ENCODE results near the gene LTB4R2. TPM values are rescaled to one million over a fixed set of nuclear protein-coding genes. Genes with fewer than 3 reads are reported as not detected.

LTB4R2 gene
- total and polyA plus RNA-seq, 2 donors (not counting 3 experiments of a cell fraction or from before 2014, with no cell fraction given), result 5.5 to 13.1 TPM

DNA sequence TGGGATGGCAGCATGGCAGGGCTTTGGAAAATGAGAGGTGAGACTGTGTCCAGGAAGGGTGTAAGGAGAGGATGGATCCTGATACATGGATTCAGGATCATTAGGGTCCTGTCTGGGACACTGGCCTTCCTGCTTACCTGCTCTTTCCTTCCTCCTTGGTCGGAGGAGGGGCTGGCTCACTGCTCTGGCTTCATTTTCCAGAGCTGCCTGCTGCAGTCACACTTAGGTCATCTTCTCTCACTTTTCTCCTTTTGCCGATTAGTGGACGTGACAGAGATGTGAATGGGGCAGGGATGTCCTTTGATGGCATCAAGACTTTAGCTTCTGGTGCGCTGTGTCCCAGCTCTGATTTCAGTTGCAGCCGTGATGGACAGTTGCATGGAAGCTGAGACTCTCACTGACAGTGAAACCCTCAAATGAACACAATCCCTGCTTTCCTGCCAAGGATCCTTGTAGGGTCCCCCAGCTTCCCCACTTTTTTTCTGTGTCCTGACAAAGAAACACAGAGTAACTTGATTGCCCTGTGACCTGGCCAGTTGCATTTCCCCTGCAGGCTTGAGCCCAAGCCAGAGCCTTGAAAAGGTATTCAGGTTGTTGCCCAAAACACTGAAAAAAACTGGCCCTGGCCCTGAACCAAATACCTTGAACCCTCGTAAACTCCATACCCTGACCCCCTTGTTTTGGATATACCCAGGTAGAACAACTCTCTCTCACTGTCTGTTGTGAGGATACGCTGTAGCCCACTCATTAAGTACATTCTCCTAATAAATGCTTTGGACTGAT is 1.4 kb upstream of the LTB4R2 start:
- intact Hi-C loops (cut with micrococcal nuclease), result loop anchor here (1.0 kb wide), 2 partner anchors 37 to 66 kb away; partner anchors contain the start of genes RABGGTA and TINF2
- H3K27me3 ChIP-seq (ENCODE audit: control insufficient read depth in 2 of 2, insufficient read depth in 2 of 2, low read length in 2 of 2), result no peaks in the 10 kb centered on the region
- no peak overlapping the region for H3K27ac ChIP-seq (ENCODE audit: insufficient read depth, low read depth, low read length)
- no peak for DNase-seq (ENCODE audit: low read depth, low spot score)
- no peaks in the 10 kb centered on the region for H4K20me1 ChIP-seq (replicated peaks; ENCODE audit: control insufficient read depth, extremely low read depth, insufficient read depth, low read length)
- ChIA-PET POLR2A (interaction anchor here (0.9 to 1.2 kb wide), 3 partner anchors 66 to 95 kb away, joined by 3 to 4 read pairs (median 3); partner anchors contain the start of genes CHMP4A, MDP1 and TINF2), CTCF (interaction anchor here (0.6 to 7.4 kb wide), 45 partner anchors 8 to 754 kb away, joined by 3 to 122 read pairs (median 5); partner anchors contain the start of genes CHMP4A, DHRS1, GMPR2 and IPO4)
- no peak overlapping the region for H3K4me2 ChIP-seq (ENCODE audit: insufficient read depth, low read length)
- no peaks in the 10 kb centered on the region for H3K9me1 ChIP-seq (replicated peaks; ENCODE audit: control insufficient read depth, extremely low read depth, insufficient read depth, low read length)
- peaks cover 0 to 29% of the 10 kb centered on the region in 2 experiments for H3K36me3 ChIP-seq (ENCODE audit: control insufficient read depth in 2 of 2, extremely low read depth in 1 of 2, insufficient read depth in 2 of 2, low read length in 2 of 2)
- H3K9ac ChIP-seq (replicated peaks; ENCODE audit: extremely low read depth, insufficient read depth, low read length), result no peak overlapping the region
- TF ChIP-seq, protein P1, sequence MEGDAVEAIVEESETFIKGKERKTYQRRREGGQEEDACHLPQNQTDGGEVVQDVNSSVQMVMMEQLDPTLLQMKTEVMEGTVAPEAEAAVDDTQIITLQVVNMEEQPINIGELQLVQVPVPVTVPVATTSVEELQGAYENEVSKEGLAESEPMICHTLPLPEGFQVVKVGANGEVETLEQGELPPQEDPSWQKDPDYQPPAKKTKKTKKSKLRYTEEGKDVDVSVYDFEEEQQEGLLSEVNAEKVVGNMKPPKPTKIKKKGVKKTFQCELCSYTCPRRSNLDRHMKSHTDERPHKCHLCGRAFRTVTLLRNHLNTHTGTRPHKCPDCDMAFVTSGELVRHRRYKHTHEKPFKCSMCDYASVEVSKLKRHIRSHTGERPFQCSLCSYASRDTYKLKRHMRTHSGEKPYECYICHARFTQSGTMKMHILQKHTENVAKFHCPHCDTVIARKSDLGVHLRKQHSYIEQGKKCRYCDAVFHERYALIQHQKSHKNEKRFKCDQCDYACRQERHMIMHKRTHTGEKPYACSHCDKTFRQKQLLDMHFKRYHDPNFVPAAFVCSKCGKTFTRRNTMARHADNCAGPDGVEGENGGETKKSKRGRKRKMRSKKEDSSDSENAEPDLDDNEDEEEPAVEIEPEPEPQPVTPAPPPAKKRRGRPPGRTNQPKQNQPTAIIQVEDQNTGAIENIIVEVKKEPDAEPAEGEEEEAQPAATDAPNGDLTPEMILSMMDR (IDR thresholded peaks at IDR 0.05; ENCODE audit: extremely low read depth in 1 of 2, insufficient read depth in 1 of 2, low read depth in 1 of 2, low read length in 2 of 2), result peak in 1 of 2 donors; percentile 1
- TF ChIP-seq POLR2AphosphoS5 (IDR thresholded peaks at IDR 0.05; ENCODE audit: insufficient read depth, low read depth, low read length), result no peak
- no peaks in the 10 kb centered on the region for H3K79me2 ChIP-seq (ENCODE audit: control insufficient read depth, insufficient read depth, low read length)
- H3K9me3 ChIP-seq (replicated peaks; ENCODE audit: control insufficient read depth, insufficient read depth, low read length), result no peaks in the 10 kb centered on the region
- no TSS peak for BruUV-seq (replicated peaks)
- dilution Hi-C loops (cut with MboI; ENCODE audit: extremely low pct_ligation_motif_present, low sequenced_read_pairs), result no loop called here
- H3K4me1 ChIP-seq (ENCODE audit: control insufficient read depth, extremely low read depth, insufficient read depth, low read length), result peaks cover 37% of the 10 kb centered on the region
- no peak overlapping the region for H2AFZ ChIP-seq (ENCODE audit: low read depth, low read length)
- no peak for FAIRE-seq
- H3K4me3 ChIP-seq (replicated peaks in 1 of 3; ENCODE audit: insufficient read depth in 1 of 3, low read depth in 1 of 3, low read length in 3 of 3), result no peak overlapping the region

DNA sequence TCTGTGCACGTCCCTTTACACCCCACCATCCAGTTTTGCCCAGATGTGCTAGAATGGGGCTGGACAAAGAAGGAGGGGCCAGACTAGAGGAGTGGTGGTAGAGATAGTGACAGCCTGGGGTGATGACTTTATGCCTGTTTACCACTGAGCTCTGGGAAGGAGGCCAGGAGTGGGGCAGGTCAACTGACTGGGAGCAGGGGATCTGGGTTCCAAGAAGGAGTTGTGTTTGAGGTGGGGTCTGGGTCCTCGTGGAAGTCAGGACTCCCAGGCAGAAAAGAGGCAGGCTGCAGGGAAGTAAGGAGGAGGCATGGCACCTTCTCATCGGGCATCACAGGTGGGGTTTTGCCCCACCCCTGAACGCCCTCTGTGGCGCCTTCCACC is 315 bp downstream of the LTB4R2 start:
- dilution Hi-C loops (cut with MboI; ENCODE audit: extremely low pct_ligation_motif_present, low sequenced_read_pairs) (no loop called here), intact Hi-C loops (cut with micrococcal nuclease) (no loop called here)
- Histone ChIP-seq H3K9me1 (replicated peaks; ENCODE audit: control insufficient read depth, extremely low read depth, insufficient read depth, low read length) (no peaks in the 10 kb centered on the region), H3K36me3 (ENCODE audit: control insufficient read depth in 2 of 2, extremely low read depth in 1 of 2, insufficient read depth in 2 of 2, low read length in 2 of 2) (peaks cover 0 to 15% of the 10 kb centered on the region in 2 experiments), H3K9me3 (replicated peaks; ENCODE audit: control insufficient read depth, insufficient read depth, low read length) (no peaks in the 10 kb centered on the region), H3K9ac (replicated peaks; ENCODE audit: extremely low read depth, insufficient read depth, low read length) (peak overlapping the region; percentile 17), H3K4me3 (replicated peaks in 1 of 3; ENCODE audit: insufficient read depth in 1 of 3, low read depth in 1 of 3, low read length in 3 of 3) (no peak overlapping the region), H3K27me3 (ENCODE audit: control insufficient read depth in 2 of 2, insufficient read depth in 2 of 2, low read length in 2 of 2) (no peaks in the 10 kb centered on the region), H3K27ac (ENCODE audit: insufficient read depth, low read depth, low read length) (peak overlapping the region; percentile 91), H3K79me2 (ENCODE audit: control insufficient read depth, insufficient read depth, low read length) (no peaks in the 10 kb centered on the region), H2AFZ (ENCODE audit: low read depth, low read length) (no peak overlapping the region), H4K20me1 (replicated peaks; ENCODE audit: control insufficient read depth, extremely low read depth, insufficient read depth, low read length) (no peaks in the 10 kb centered on the region), H3K4me2 (ENCODE audit: insufficient read depth, low read length) (peak overlapping the region; percentile 1), H3K4me1 (ENCODE audit: control insufficient read depth, extremely low read depth, insufficient read depth, low read length) (peaks cover 53% of the 10 kb centered on the region)
- POLR2A ChIA-PET, result interaction anchor here (1.3 kb wide), 1 partner anchor 68 kb away, joined by 5 read pairs; the partner anchor contains the start of gene TINF2
- TF ChIP-seq JUN (IDR thresholded peaks at IDR 0.05; ENCODE audit: borderline replicate concordance, insufficient read depth, insufficient read length, low read depth), result no peak
- TF ChIP-seq, protein P1 (IDR thresholded peaks at IDR 0.05; ENCODE audit: extremely low read depth in 1 of 2, insufficient read depth in 1 of 2, low read depth in 1 of 2, low read length in 2 of 2), result no peak
- TF ChIP-seq EZH2 (IDR thresholded peaks at IDR 0.05; ENCODE audit: borderline replicate concordance, low read depth, low read length, severe bottlenecking), result no peak
- no peak for TF ChIP-seq POLR2A (IDR thresholded peaks at IDR 0.05; ENCODE audit: low read depth, low read length)
- TF ChIP-seq, protein P2, sequence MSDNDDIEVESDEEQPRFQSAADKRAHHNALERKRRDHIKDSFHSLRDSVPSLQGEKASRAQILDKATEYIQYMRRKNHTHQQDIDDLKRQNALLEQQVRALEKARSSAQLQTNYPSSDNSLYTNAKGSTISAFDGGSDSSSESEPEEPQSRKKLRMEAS (IDR thresholded peaks at IDR 0.05; ENCODE audit: insufficient read depth, insufficient read length), result no peak
- TF ChIP-seq GATA2 (IDR thresholded peaks at IDR 0.05; ENCODE audit: insufficient read depth, insufficient read length, low read depth, low read length), result no peak
- TF ChIP-seq FOS (IDR thresholded peaks at IDR 0.05; ENCODE audit: borderline replicate concordance, insufficient read depth, low read length), result no peak
- no peak for DNase-seq (ENCODE audit: low read depth, low spot score)
- CTCF ChIA-PET, result interaction anchor here (1.1 to 7.4 kb wide), 12 partner anchors 11 to 196 kb away, joined by 3 to 122 read pairs (median 10); partner anchors contain the start of genes CHMP4A, DCAF11, DHRS1 and IRF9
- BruUV-seq (replicated peaks), result no TSS peak
- no peak for FAIRE-seq

Data from endothelial cell of umbilical vein (primary cell).